GM12878 (cell line): ENCODE results near the gene C5.

ENCODE experiments used
- CBX5 ChIP-seq: sonication (generic); IDR thresholded peaks from 2 replicates; pipeline ENCODE4 v1.6.1; 2016; ENCODE audit warnings: low read depth, moderate library complexity, mild to moderate bottlenecking, inconsistent platforms
- MXI1 ChIP-seq: fragments of 150-350 bp; IDR thresholded peaks from 2 replicates; pipeline ENCODE4 v1.6.1; 2011; ENCODE audit warnings: low read depth, mild to moderate bottlenecking, inconsistent platforms, low read length, improper control_type of control experiment
- TF ChIP-seq, protein P1 (sequence below), 3 experiments: IDR thresholded peaks in 2 of 3; conservative IDR thresholded peaks in 1 of 3; 2 replicates each; pipeline ENCODE4 v1.5.1; 2011; ENCODE audit warnings: low read depth in 3 of 3, low read length in 3 of 3, mild to moderate bottlenecking in 3 of 3, control low read depth in 2 of 3, moderate library complexity in 2 of 3, inconsistent platforms in 1 of 3, mixed read lengths in 1 of 3; ENCODE audit not compliant: control insufficient read depth in 2 of 3, insufficient read depth in 1 of 3; ENCODE audit errors: extremely low read depth in 1 of 3
- TF ChIP-seq, protein P2 (sequence below): fragments of 450-650 bp; IDR thresholded peaks from 2 replicates; pipeline ENCODE4 v1.6.1; 2018; ENCODE audit warnings: borderline replicate concordance, mild to moderate bottlenecking; ENCODE audit not compliant: partially characterized antibody
- TF ChIP-seq, protein P3 (sequence below): IDR thresholded peaks from 2 replicates; pipeline ENCODE4 v1.6.1; 2011; ENCODE audit warnings: mild to moderate bottlenecking, low read depth, low read length, moderate library complexity; ENCODE audit not compliant: insufficient replicate concordance

DNA sequence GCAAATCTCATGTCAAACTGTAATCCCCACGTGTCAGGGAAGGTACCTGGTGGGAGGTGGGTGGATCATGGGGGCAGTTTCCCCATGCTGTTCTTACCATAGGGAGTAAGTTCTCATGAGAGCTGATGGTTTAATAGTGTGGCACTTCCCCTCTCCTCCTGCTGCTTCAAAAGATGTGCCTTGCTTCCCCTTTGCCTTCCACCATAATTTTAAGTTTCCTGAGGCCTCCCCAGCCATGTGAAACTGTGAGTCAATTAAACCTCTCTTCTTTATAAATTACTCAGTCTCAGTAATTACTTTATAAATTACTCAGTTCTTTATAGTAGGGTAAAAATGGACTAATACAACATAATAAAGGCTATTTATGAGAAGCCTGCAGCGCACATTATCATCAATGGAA, 17.6 kb upstream of the C5 start:
- TF ChIP-seq, protein P1, sequence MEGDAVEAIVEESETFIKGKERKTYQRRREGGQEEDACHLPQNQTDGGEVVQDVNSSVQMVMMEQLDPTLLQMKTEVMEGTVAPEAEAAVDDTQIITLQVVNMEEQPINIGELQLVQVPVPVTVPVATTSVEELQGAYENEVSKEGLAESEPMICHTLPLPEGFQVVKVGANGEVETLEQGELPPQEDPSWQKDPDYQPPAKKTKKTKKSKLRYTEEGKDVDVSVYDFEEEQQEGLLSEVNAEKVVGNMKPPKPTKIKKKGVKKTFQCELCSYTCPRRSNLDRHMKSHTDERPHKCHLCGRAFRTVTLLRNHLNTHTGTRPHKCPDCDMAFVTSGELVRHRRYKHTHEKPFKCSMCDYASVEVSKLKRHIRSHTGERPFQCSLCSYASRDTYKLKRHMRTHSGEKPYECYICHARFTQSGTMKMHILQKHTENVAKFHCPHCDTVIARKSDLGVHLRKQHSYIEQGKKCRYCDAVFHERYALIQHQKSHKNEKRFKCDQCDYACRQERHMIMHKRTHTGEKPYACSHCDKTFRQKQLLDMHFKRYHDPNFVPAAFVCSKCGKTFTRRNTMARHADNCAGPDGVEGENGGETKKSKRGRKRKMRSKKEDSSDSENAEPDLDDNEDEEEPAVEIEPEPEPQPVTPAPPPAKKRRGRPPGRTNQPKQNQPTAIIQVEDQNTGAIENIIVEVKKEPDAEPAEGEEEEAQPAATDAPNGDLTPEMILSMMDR (IDR thresholded peaks at IDR 0.05 in 2 of 3, conservative IDR thresholded peaks at IDR 0.05 in 1 of 3; ENCODE audit: control insufficient read depth in 2 of 3, extremely low read depth in 1 of 3, insufficient read depth in 1 of 3, low read depth in 3 of 3, low read length in 3 of 3), result no peak
- no peak for TF ChIP-seq CBX5
- no peak for TF ChIP-seq MXI1
- TF ChIP-seq, protein P2, sequence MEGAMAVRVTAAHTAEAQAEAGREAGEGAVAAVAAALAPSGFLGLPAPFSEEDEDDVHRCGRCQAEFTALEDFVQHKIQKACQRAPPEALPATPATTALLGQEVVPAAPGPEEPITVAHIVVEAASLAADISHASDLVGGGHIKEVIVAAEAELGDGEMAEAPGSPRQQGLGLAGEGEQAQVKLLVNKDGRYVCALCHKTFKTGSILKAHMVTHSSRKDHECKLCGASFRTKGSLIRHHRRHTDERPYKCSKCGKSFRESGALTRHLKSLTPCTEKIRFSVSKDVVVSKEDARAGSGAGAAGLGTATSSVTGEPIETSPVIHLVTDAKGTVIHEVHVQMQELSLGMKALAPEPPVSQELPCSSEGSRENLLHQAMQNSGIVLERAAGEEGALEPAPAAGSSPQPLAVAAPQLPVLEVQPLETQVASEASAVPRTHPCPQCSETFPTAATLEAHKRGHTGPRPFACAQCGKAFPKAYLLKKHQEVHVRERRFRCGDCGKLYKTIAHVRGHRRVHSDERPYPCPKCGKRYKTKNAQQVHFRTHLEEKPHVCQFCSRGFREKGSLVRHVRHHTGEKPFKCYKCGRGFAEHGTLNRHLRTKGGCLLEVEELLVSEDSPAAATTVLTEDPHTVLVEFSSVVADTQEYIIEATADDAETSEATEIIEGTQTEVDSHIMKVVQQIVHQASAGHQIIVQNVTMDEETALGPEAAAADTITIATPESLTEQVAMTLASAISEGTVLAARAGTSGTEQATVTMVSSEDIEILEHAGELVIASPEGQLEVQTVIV, result no peak
- TF ChIP-seq, protein P3, sequence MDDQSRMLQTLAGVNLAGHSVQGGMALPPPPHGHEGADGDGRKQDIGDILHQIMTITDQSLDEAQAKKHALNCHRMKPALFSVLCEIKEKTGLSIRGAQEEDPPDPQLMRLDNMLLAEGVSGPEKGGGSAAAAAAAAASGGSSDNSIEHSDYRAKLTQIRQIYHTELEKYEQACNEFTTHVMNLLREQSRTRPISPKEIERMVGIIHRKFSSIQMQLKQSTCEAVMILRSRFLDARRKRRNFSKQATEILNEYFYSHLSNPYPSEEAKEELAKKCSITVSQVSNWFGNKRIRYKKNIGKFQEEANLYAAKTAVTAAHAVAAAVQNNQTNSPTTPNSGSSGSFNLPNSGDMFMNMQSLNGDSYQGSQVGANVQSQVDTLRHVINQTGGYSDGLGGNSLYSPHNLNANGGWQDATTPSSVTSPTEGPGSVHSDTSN, result no peak
